Inferior parietal cortex (tissue), 1 donor: ENCODE results near the gene TMEM59L.
"Not testable (repeated sequence)": the region's sequence is repeated elsewhere in the genome, so short reads cannot be mapped to it uniquely, and the experiment has no call there.

Experiments used
- DNase-seq: peaks from one replicate; pipeline ENCODE4 v3.0.0-alpha.2; 2016; ENCODE audit errors: extremely low spot score

The TMEM59L gene

GRCh38 chr19:18612772-18613588, at the start of gene TMEM59L:
TSS of gene TMEM59L (plus strand) at chr19:18612870. CDS start at chr19:18612959, 89 bp downstream.
- no peak for DNase-seq

DNA sequence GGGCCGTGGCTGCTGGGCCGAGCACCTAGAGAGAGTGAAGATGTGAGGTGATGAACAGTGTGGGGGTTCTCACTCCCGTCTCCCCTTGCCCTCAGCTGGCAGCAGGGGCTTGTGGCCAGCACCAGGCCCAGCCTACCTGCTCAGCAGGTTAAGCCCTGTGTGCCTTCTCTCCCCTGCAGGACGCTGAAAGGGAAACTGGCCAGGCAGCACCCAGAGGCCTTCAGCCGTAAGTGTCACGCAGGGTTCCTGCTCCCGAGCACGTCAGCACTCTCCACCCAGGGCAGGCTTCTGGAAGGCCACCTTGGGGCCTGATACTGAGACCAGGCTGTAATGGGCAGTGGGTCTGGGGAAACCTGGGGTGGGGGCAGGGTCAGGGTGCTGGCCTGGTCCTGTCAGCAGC, 45.7 kb upstream of the TMEM59L start:
- DNase-seq: no peak

GRCh38 chr19:18568367-18568766, 44.3 kb upstream of the TMEM59L start:
- DNase-seq: no peak

GRCh38 chr19:18571564-18572344, 40.9 kb upstream of the TMEM59L start, which contains the start of gene UBA52:
TSS of gene UBA52 (plus strand) at chr19:18571857. CDS start at chr19:18573301, 1,444 bp downstream.
- peak; percentile 98 for DNase-seq

- no peak for DNase-seq
These were observed 37.9 kb upstream of the TMEM59L start for GRCh38 chr19:18574691-18575291.

DNA sequence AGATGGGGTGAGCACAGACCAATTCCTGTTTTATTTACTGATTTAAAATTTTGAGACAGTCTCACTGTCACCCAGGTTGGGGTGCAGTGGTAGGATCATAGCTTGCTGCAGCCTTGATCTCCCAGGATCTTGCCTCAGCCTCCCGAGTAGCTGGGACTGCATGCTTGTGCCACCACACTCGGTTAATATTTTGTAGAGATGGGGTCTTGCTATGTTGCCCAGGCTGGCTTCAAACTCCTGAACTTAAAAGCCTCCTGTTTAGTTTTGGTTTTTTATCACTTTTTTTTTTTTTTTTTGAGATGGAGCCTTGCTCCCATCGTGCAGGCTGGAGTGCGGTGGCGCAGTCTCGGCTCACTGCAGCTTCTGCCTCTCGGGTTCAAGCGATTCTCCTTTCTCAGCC, 36.3 kb upstream of the TMEM59L start:
- DNase-seq: no peak

DNA sequence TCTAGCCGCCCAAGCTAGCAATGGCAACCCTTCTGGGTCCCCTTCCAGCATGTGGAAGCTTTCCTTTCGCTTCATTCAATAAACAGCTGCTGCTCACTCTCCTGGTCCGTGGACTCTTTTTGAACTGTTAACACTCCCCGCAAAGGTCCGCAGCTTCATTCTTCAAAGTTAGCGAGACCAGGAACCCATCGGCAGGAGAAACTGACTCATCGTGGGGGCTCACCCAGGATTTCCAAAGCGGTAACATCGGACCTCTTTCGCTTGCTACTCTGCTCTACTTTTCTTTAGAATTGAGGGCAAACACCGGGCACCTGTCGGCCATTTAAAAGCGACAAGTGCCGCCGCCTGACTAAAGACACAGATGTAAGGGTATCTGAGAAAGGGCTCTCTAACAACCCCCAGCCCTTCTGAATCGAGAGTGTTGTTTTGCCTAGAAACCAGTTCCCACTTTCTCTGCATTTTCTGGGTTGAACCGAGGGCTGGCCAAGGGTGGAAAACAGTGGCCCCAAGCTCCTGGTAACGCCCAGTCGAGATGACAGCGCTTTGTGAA, 35.2 kb upstream of the TMEM59L start:
- DNase-seq: no peak

DNA sequence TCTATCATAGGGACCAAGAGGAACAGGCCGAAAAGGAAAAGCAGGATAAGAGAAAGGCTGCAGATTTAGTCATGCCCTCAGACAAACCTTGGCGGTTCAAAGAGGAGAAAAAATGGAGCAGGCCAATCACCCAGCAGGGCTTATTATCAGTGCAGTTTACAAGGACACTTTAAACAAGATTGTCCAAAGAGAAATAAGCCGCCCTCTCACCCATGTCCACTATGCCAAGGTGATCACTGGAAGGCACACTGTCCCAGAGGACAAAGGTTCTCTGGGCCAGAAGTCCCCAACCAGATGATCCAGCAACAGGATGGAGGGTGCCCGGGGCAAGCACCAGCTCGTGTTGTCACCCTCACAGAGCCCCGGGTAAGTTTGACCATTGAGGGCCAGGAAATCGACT, 32.4 kb upstream of the TMEM59L start:
- DNase-seq: no peak

DNA sequence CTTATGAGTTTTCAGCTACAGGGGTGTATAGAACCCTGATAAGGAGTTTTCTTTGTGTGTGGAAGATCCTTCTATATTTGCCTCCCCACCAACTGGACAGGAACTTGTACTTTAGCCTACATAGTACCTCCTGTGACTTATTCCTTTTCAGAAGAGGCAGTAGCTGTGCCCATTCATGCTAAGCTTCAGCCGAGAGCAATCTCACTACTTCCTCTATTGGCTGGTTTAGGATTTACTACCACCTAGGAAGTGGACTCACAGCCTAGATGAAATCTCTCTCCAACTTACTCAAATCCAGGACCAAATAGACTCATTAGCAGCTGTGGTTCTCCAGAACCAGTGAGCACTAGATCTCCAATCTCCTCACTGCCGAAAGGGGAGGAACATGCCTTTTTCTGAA, 26.4 kb upstream of the TMEM59L start:
- no peak for DNase-seq

DNA sequence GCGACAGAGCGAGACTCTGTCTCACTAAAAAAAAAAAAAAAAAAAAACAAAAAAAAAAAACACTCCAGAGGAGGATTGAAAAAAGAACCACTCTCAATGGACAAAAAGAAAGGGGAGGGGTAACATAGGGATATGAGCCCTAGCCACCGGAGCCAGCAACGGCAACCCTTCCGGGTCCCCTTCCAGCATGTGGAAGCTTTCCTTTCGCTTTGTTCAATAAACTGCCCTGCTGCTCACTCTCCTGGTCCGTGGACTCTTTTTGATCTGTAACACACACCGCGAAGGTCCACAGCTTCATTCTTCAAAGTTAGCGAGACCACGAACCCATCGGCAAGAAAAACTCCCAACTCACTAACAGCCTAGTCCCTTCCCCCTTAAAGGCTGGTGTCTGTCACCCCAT, 25.1 kb upstream of the TMEM59L start:
- no peak for DNase-seq

DNA sequence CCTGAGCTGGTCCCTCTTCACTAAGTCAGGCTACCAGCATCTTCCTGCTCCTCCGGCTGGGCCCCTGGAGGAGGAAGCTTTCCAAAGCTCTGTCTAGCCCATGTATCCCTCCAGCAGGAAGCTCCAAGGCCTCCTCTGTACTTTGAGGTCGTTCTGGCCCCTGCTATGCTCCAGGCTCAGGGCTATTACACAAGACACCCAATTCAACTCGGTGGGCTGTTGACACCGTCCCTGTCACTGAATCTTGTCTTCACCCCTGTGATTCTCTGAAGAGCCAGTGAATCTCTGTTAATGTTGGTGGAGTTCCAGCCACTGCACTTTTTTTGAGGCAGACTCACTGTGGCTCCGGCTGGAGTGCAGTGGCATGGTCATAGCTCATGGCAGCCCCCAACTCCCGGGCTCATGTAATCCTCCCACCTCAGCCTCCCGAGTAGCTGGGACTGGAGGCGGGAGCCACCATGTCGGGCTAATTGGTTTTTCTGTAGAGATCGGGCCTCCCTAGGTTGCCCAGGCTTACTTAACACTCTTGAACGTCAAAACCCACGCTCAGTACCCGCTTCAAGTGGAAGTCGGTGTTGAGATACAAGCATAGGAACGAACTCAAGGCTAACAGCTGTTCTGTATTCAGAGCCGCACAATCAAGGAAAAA, 24.6 kb upstream of the TMEM59L start:
- DNase-seq: no peak

- DNase-seq: peak; percentile 80
These were observed 23.9 kb upstream of the TMEM59L start, which contains the start of gene REX1BD for GRCh38 chr19:18588611-18589379. TSS of gene REX1BD (plus strand) at chr19:18588798. CDS start at chr19:18588802, 4 bp downstream.

- DNase-seq: no peak
These were observed 23.0 kb upstream of the TMEM59L start for GRCh38 chr19:18589380-18590272.

DNA sequence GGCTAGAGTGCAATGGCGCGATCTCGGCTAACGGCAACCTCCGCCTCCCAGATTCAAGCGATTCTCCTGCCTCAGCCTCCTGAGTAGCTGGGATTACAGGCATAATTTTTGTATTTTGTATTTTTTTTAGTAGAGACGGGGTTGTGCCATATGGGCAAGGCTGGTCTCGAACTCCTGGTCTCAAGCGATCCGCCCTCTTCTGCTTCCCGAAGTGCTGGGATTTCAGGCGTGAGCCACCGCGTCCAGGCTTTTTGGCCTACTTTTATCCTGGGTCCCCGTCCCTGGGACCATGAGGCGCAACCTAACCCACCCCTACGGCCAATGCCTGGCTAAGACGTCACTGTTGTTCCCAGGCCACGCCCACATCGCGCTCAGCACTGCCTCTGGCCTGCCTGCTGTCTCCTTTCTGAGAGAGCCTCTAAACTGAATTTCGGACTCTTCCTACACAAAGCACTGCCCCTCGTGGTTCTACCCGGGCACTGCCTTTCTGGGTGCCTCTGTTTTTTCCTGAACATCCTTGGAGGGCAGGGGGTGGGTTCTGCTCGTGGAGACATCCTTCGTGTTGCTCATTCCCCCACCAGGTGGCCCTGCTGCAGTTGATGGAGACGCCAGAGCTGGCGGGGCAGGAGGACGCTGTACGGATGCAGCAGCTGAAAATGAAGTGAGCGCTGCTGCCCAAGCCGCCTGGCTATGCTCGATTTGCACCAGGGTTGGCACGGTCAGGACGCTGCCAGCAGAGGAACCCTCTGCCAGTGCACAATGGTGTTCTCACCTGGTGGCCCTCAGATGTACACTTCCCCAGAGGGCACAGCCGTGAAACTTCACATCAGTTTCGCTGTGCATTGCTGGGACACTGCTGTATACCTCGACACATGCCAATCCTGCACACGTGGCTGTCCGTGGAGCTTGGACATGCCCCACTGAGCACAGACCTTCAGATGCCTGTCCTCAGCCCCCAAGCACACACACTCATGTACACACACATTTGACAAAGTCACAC, 22.1 kb upstream of the TMEM59L start:
- peak; percentile 87 for DNase-seq

GRCh38 chr19:18591735-18592385, 20.8 kb upstream of the TMEM59L start:
- DNase-seq: no peak

DNA sequence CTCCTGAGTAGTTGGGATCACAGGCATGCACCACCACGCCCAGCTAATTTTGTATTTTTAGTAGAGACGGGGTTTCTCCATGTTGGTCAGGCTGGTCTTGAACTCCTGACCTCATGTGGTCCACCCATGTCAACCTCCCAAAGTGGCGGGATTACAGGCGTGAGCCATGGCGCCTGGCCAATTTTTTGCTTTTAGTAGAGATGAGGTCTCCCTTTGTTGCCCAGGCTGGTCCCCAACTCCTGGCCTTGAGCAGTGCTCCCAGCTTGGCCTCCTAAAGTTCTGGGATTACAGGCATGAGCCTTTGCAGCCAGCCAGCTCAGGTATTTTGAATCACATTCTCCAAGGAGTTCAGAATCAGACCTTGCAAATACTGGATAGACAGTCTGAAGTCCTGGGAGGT, 19.9 kb upstream of the TMEM59L start:
- not testable (repeated sequence) for DNase-seq

GRCh38 chr19:18593367-18594095, 19.1 kb upstream of the TMEM59L start:
- no peak for DNase-seq
